DND-41 (cell line): Measurements from ENCODE around the gene ZNF827.

Experiments
- CTCF ChIP-seq: IDR thresholded peaks from 2 replicates; pipeline ENCODE4 v1.5.1; 2012; ENCODE audit warnings: borderline replicate concordance, low read length, moderate library complexity, mild to moderate bottlenecking; ENCODE audit not compliant: poor library complexity, severe bottlenecking; ENCODE audit errors: extremely low read depth
- EZH2 ChIP-seq: IDR thresholded peaks from 3 replicates; pipeline ENCODE4 v1.6.1; 2012; ENCODE audit warnings: borderline replicate concordance, low read depth, mild to moderate bottlenecking, moderate library complexity, low read length, inconsistent platforms; ENCODE audit not compliant: severe bottlenecking

DNA sequence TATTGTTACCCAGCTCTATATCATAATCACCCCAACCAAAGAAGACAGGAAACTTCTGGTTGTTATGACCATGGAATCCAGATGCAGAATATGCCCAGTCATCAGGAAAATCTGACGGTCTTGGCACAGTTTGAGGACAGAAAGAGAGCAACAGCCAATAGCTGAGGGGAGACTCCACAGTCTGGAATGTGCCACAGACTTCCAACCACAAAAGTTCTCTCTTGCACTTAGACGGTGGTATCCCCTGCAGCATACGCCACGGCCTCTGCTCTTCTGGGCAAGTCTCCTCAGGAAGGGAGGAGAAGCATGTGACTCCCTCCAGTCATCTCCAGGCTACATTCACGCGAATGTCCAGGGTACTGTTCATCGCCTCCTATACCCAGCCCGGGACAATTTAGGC lies 18.4 kb downstream of the ZNF827 start:
- TF ChIP-seq CTCF (no peak), EZH2 (no peak)
